Activated CD8-positive, alpha-beta memory T cell treated with anti-CD3 and anti-CD28 coated beads, Interleukin-2, amount 50 U/mL, for 24 hours (primary cell): Measurements from ENCODE around the gene RNF152.
"Not testable (repeated sequence)": the region's sequence is repeated elsewhere in the genome, so short reads cannot be mapped to it uniquely, and the experiment has no call there.

Experiments used
- DNase-seq: peaks from one replicate; pipeline ENCODE4 v3.0.0-alpha.2; 2020; ENCODE audit errors: extremely low read depth

The RNF152 gene

GRCh38 chr18:61821748-61822147, 71.1 kb downstream of the RNF152 start:
- DNase-seq, result no peak

- DNase-seq, result no peak
These were observed 71.9 kb downstream of the RNF152 start for GRCh38 chr18:61820882-61821281.

- no peak for DNase-seq
These were observed 75.7 kb downstream of the RNF152 start for GRCh38 chr18:61817086-61817485.

GRCh38 chr18:61815885-61816470, 76.8 kb downstream of the RNF152 start:
- DNase-seq, result no peak

- no peak for DNase-seq
These were observed 84.5 kb downstream of the RNF152 start for GRCh38 chr18:61808286-61808685.

- no peak for DNase-seq
These were observed 89.4 kb downstream of the RNF152 start for GRCh38 chr18:61803393-61803792.

GRCh38 chr18:61797696-61798590, 94.9 kb downstream of the RNF152 start:
- no peak for DNase-seq

GRCh38 chr18:61791031-61791430, 101.8 kb downstream of the RNF152 start:
- no peak for DNase-seq

- DNase-seq, result not testable (repeated sequence)
These were observed 105.7 kb downstream of the RNF152 start for GRCh38 chr18:61787011-61787670.

- DNase-seq, result no peak
These were observed 107.2 kb downstream of the RNF152 start for GRCh38 chr18:61785588-61785987.

- no peak for DNase-seq
These were observed 108.0 kb downstream of the RNF152 start for GRCh38 chr18:61784834-61785233.

- no peak for DNase-seq
These were observed 110.3 kb downstream of the RNF152 start for GRCh38 chr18:61782545-61782944.

GRCh38 chr18:61776201-61776600, 116.6 kb downstream of the RNF152 start:
- DNase-seq, result not testable (repeated sequence)

- no peak for DNase-seq
These were observed 118.0 kb downstream of the RNF152 start for GRCh38 chr18:61774846-61775245.

- no peak for DNase-seq
These were observed 120.4 kb downstream of the RNF152 start for GRCh38 chr18:61772293-61772848.

- no peak for DNase-seq
These were observed 120.9 kb downstream of the RNF152 start for GRCh38 chr18:61771861-61772260.

GRCh38 chr18:61770279-61770678, 122.5 kb downstream of the RNF152 start:
- DNase-seq, result no peak

- DNase-seq, result no peak
These were observed 126.4 kb downstream of the RNF152 start for GRCh38 chr18:61766266-61766884.

GRCh38 chr18:61765097-61765496, 127.7 kb downstream of the RNF152 start:
- no peak for DNase-seq

GRCh38 chr18:61764381-61764780, 128.4 kb downstream of the RNF152 start:
- DNase-seq, result no peak

- DNase-seq, result no peak
These were observed 130.9 kb downstream of the RNF152 start for GRCh38 chr18:61761875-61762274.
